IPS DF 6.9 (cell line): Measurements from ENCODE around the gene SHB.

Source experiments
- DNase-seq: peaks from one replicate; pipeline ENCODE4 v3.0.0-alpha.2; 2013; ENCODE audit warnings: low read depth, low spot score
- H3K27ac ChIP-seq: one replicate; pipeline ENCODE4 v1.5.1; 2013; ENCODE audit warnings: low read length, control low read depth
- H3K27me3 ChIP-seq: 2 replicates; pipeline ENCODE4 v1.6.1; 2013; ENCODE audit warnings: mild to moderate bottlenecking, low read length; ENCODE audit not compliant: control insufficient read depth, insufficient read depth
- H3K36me3 ChIP-seq: 2 replicates; pipeline ENCODE4 v1.6.1; 2013; ENCODE audit warnings: low read length; ENCODE audit not compliant: control insufficient read depth, insufficient read depth
- H3K4me1 ChIP-seq: 2 replicates; pipeline ENCODE4 v1.6.1; 2013; ENCODE audit warnings: low read length; ENCODE audit not compliant: control insufficient read depth, insufficient read depth
- H3K4me3 ChIP-seq: 2 replicates; pipeline ENCODE4 v1.5.1; 2013; ENCODE audit warnings: mild to moderate bottlenecking, low read length
- H3K9me3 ChIP-seq: 2 replicates; pipeline ENCODE4 v1.6.1; 2013; ENCODE audit warnings: low read length, inconsistent platforms; ENCODE audit not compliant: control insufficient read depth, insufficient read depth
- WGBS: extraction: QIAGEN DNeasy Blood & Tissue Kit; methylation state at CpG from one replicate; pipeline ENCODE4 v1.1.7; 2013; ENCODE audit warnings: mixed read lengths, missing lambda C conversion rate; ENCODE audit not compliant: insufficient read length, insufficient coverage; 5-methylcytosine and 5-hydroxymethylcytosine counted together

SHB gene

DNA sequence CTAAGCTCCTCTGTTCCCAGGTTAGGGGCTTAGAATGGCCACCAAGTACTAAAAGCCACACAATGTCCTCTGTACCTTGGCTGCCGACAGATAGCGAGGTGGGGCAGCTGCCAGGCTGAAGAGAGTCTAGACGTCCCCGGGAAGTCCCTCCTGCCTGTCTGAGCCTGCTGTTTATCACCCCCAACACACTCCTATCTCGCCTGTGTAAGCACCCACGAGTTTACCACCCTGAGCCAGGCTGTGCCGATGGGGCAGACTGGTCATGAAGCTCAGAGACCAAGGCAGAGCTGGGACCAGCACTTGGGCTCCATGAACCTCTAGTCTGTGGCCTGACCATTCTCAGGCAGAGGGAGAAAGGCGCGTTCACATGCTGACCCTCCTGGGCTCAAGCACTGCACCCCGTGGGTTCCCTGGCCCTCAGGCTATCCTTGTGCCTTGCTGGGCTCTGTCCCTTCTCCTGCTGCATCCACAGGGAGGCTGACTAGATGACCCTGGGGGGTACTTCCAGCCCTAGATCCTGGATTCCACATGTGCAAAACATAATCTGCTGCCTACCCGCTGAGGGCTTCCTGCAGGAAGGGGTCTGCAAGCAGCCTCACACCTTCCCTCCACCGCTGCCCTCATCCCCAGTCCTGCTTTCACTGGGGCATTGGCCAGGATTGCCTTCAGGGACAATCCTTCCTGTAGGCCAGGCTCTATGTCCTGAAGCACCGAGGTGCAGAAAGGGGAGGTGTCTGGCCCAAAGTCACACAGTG, 146.5 kb downstream of the SHB start:
- Histone ChIP-seq H3K36me3 (peaks cover 4% of the 10 kb centered on the region; the same call in 1 of the 2 replicates), H3K4me1 (peaks cover 5% of the 10 kb centered on the region), H3K27ac (no peak overlapping the region), H3K4me3 (no peak overlapping the region), H3K27me3 (no peaks in the 10 kb centered on the region), H3K9me3 (no peaks in the 10 kb centered on the region)
- no peak for DNase-seq
- no CpG with 5 or more reads among the region's 13 CpGs for WGBS

DNA sequence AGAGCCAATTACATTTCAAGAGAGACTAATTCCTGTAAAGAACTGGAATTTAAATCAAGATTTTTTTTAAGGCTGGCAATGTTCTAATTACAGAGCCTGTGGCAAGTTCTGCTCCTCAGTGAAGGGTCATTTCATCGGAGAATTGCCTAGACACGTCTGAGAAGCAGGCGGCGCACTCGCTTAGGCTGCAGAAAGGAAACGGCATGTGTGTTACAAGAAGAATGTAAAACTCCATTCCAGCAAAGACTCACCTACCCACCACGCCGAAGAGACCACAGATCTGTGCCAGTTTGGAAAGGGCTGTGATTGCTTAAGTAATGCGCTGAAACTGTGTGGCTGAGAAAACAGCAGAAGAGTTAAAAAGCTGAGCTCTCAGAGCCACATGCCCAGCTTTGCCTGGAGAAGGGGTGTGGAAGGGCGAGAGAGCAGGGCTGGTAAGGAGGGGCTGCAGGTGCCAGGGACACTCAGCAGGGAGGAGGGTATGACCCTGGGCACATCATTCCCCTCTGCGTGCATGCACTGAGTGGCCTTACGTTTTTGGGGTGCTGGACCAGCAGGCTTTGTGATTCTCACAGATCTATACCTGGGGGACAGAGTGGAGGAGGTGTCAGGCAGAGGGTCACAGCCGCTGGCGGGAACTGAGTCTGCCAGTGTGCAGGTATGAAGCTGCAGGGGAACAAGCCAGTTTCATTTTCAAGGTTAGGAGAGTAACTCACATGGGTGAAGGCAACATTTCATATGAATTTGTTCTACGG, 147.3 kb downstream of the SHB start:
- Histone ChIP-seq H3K27ac (no peak overlapping the region), H3K36me3 (peaks cover 5% of the 10 kb centered on the region; the same call in 1 of the 2 replicates), H3K4me3 (no peak overlapping the region), H3K4me1 (peaks cover 5% of the 10 kb centered on the region), H3K9me3 (no peaks in the 10 kb centered on the region), H3K27me3 (no peaks in the 10 kb centered on the region)
- WGBS = no CpG with 5 or more reads among the region's 15 CpGs
- no peak for DNase-seq

DNA sequence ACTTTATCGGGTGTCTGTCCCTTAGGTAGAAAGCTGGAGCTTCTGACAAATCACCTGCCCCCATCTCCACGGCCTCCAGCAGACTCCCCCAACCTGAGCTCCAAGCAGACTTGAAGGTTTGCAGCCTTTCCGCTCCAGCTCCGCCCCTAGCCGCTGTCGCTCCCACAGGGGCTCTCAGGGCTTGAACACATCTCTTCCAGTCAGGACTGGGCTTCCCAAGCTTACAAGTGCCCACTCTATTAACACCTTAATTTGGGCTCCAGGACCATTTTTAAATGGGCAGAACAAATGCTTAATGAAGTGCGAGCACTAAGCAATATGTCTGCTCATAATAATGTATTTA, 147.9 kb downstream of the SHB start:
- H3K4me1 ChIP-seq = peaks cover 5% of the 10 kb centered on the region
- no peaks in the 10 kb centered on the region for H3K9me3 ChIP-seq
- peaks cover 5% of the 10 kb centered on the region; the same call in 1 of the 2 replicates for H3K36me3 ChIP-seq
- H3K27ac ChIP-seq = no peak overlapping the region
- DNase-seq = no peak
- no CpG with 5 or more reads among the region's 7 CpGs for WGBS
- no peaks in the 10 kb centered on the region for H3K27me3 ChIP-seq
- no peak overlapping the region for H3K4me3 ChIP-seq

DNA sequence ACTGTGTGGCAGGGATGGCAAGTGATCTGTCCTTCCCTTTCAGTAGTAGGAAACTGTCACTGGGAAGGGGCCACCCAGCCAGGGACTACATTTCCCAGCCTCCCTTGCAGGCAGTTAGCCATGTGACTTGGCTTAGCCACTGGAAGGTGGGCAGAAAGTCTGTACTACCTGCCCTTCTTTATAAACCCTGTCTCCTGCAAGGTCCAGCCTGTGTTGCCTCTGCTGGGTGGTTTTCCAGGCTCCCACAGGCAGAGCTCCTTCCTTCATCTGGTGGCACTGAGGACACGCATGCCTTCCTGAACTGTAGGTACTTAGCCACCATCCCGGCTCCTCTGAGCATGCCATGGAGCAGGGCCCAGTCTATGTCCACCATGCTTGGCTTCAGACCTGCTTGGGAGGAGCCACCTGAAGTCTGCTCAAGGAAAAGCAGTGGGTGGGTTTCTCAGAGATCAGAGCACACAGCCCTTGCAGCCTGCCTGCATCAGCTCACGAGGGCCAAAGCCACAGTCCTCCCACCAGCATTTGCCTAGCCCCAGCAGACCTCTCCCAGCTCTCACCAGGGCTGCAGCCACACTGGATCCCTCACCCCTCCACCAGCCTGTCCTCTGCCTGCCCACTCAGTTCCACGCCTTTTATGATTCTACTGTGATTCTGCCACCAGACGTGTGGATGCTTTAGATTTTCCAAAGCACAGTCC, 148.4 kb downstream of the SHB start:
- DNase-seq = no peak
- peaks cover 5% of the 10 kb centered on the region; the same call in 1 of the 2 replicates for H3K36me3 ChIP-seq

DNA sequence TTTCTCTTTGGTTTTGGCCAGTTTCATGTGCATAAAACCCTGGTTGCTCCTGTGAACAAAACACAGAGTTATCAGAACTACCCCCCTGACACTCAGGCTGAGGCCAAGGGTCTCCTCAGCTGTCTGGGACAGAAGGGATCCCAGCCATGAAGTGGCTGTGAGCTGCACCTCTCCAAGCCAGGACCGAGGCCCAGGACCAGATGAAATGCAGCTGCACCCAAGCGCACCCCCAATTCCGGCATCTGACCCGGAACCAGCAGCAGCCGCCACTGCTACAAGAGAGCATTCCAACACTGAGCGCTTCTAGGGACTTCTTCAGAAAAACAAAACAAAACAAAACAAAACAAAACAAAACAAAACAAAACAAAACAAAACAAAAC, 149.1 kb downstream of the SHB start:
- no peak overlapping the region for H3K27ac ChIP-seq
- H3K36me3 ChIP-seq = peaks cover 5% of the 10 kb centered on the region; the same call in 1 of the 2 replicates
- no peaks in the 10 kb centered on the region for H3K9me3 ChIP-seq
- WGBS = no CpG with 5 or more reads among the region's 6 CpGs
- no peak for DNase-seq
- H3K27me3 ChIP-seq = no peaks in the 10 kb centered on the region
- H3K4me3 ChIP-seq = no peak overlapping the region
- H3K4me1 ChIP-seq = peaks cover 5% of the 10 kb centered on the region

More for the DNA sequence above, 148.4 kb downstream of the SHB start:
- Histone ChIP-seq H3K9me3 (no peaks in the 10 kb centered on the region), H3K27me3 (no peaks in the 10 kb centered on the region), H3K27ac (no peak overlapping the region), H3K4me3 (no peak overlapping the region), H3K4me1 (peaks cover 5% of the 10 kb centered on the region)
- WGBS = no CpG with 5 or more reads among the region's 5 CpGs

DNA sequence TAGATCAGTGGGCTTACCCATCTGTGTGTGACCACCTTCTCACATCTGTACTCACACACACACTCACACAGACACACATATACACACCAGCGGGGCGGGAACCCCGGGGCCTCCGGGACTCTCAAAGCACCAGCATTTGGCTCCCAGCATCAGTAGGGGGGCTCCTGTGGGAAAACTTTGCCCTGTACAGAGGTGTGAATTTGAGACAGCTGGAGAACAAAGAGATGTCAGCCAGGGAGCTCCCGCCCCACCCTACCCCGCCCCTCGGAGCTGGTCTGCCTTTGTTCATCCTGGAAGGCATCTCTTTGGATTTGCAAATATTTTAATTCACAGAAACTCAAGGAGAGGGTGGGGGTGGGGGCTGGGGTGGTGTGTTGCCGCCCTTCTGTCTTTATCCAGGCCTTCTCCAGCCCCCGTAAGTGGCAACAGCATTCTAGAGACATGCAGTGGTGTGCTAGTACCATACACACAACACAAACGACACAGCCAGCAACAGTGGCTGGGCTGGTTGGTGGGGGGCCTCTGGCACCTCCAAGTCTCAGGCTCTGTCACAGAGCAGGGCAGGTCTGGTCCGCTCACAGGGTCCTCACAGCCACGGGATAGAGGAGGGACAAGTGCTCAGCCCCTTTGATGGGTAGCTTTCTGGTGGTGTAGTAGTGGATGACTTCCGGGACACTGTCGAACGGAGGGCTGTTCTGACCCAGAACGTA, 149.6 kb downstream of the SHB start:
- no peaks in the 10 kb centered on the region for H3K9me3 ChIP-seq
- no peak overlapping the region for H3K27ac ChIP-seq
- no peak for DNase-seq
- no peak overlapping the region for H3K4me3 ChIP-seq
- no CpG with 5 or more reads among the region's 16 CpGs for WGBS
- H3K36me3 ChIP-seq = peaks cover 5% of the 10 kb centered on the region; the same call in 1 of the 2 replicates
- no peaks in the 10 kb centered on the region for H3K27me3 ChIP-seq
- peaks cover 5% of the 10 kb centered on the region for H3K4me1 ChIP-seq

DNA sequence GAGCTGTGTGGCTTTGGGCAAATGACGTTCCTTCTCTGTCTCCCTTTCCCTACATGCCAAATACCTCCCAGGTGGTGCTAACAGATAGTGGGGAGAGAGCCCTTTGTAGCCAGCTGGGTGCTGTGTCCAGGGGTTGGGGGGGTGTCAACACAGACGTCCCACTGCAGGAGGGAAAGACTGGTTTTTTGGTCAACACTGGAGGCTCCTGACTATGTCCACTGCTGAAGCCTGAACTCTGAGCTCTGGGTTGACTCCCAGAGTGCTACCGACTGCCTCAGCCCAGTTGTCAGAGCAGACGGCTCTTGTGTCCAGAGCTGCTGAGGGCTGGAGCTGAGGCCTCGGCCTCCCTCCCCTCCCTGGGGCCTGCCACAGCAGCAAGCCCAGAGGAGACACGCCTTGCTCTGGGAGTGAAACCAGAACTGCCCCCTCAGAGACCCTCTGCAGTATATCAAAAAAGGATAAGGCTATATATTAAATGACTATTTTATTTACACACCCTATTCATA, 150.3 kb downstream of the SHB start:
- Histone ChIP-seq H3K4me3 (no peak overlapping the region), H3K9me3 (no peaks in the 10 kb centered on the region), H3K36me3 (peaks cover 5% of the 10 kb centered on the region; the same call in 1 of the 2 replicates), H3K27me3 (no peaks in the 10 kb centered on the region), H3K27ac (no peak overlapping the region), H3K4me1 (peaks cover 6% of the 10 kb centered on the region)
- no peak for DNase-seq
- no CpG with 5 or more reads among the region's 6 CpGs for WGBS

DNA sequence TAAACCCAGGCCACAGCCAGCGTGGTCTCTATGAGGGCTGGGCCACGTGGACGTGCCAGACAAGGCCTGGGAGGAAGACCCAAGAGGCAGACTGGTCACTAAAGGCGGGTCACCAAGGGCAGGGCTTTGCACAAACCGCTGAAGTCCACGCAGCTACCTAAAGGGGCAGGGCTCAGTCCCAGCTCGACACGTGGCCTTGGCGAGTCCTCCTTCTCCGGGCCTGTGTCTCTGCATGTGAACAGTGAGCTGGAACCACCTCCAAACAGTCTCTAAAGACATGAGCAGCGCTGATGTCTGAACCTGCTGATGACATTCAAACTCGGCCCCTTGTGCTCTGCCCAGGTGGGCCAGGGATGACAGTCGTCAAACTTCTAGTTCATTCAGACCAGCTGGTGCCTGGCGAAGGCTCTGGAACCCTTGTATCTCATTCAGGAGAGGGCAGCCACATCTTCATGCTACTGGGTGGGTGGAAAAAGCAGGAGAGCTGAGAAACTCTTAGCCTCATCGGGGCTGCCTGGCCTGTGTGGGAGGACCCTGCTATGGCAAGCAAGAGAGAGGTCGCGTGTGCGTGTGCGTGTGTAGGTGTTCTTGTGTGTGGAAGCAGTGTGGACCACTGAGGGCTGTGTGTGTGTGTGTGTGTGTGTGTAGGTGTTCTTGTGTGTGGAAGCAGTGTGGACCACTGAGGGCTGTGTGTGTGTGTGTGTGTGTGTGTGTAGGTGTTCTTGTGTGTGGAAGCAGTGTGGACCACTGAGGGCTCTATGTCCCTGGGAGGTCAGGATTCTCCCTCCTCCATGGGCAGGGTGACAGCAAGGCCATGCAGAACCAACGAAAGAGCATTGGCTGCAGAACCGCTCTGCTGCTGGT, 151.0 kb downstream of the SHB start:
- WGBS = no CpG with 5 or more reads among the region's 21 CpGs
- peaks cover 5% of the 10 kb centered on the region; the same call in 1 of the 2 replicates for H3K36me3 ChIP-seq
- H3K9me3 ChIP-seq = no peaks in the 10 kb centered on the region
- peaks cover 6% of the 10 kb centered on the region for H3K4me1 ChIP-seq
- H3K27ac ChIP-seq = no peak overlapping the region
- no peaks in the 10 kb centered on the region for H3K27me3 ChIP-seq
- H3K4me3 ChIP-seq = no peak overlapping the region
- no peak for DNase-seq

DNA sequence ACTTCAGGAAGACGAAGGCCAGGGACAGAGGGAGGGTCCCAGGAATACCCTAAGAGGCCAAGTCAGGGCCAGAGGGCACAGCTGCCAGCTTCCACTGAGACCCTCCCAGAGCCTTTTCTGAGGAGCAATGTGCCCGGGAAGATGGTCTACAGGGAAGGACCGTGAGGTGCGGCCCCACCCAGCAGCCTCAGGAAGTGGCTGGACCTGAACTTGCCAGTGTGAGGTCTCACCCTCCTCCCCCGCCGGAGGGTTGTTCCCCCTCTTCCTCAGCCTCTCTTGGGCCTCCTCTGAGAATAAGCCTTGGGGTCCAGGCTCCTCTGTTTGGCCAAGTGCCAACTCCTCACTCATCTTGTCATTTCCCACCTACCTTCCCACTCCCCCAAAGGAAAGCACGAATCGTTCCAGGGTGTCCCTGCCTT, 151.7 kb downstream of the SHB start:
- no peak overlapping the region for H3K27ac ChIP-seq
- no CpG with 5 or more reads among the region's 8 CpGs for WGBS

More for the DNA sequence above, 151.7 kb downstream of the SHB start:
- H3K36me3 ChIP-seq = peaks cover 5% of the 10 kb centered on the region; the same call in 1 of the 2 replicates
- H3K4me1 ChIP-seq = peaks cover 6% of the 10 kb centered on the region
- H3K4me3 ChIP-seq = no peak overlapping the region
- DNase-seq = no peak
- H3K27me3 ChIP-seq = no peaks in the 10 kb centered on the region
- no peaks in the 10 kb centered on the region for H3K9me3 ChIP-seq
